GM18861 (cell line): Measurements from ENCODE around the gene HIBCH.
A peak's percentile ranks its signal among the peaks of the same experiment; 100 is the strongest.

Source experiments
- ATAC-seq: cut with Tn5 transposase; IDR thresholded peaks from one replicate; pipeline ENCODE4 v1.9.1; 2021; ENCODE audit not compliant: unreplicated experiment

The HIBCH gene

DNA sequence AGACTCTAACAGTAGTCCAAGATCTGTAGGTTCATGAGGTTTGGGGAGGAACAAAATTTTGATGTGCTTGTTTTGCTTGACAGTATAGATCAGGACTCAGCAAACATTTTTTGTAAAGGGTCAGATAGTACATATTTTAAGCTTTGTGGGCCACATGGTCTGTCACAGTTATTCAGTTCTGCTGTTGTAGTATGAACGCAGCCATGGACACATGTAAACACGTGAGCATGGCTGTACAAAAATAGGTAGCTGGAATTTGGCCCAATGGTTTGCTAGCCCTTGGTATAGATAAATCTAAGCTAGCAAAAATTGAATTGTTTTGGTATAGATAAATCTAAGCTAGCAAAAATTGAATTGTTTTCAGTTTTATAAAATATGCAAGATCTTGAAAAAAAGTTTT lies 120.5 kb downstream of the HIBCH start:
- ATAC-seq = no peak

DNA sequence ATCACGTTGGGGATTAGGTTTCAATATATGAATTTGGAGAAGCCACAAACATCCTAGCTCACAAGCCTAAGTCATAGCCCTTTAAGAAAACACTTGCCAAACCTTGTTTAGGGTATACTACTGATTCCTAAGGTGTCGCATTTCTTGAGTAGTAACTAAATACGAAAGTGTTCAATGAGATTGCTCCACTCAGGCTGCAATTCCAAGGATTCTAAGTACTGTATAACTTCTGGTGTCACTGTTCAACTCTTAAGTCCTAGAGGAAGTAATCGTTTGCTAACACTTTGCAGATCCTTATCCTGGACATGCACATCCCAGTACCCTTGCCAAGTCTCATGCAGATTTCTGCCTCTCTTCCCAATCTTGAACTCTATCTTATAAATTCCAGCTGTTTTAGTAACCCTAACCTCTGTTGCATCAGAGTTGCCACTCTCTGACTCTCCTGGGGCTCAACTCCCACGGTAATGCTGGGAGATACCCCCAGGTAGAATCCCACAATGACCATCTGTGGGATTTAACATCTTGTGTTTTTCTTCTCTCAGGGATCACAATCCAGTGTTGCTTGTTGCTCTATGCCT lies 122.4 kb downstream of the HIBCH start:
- no peak for ATAC-seq

DNA sequence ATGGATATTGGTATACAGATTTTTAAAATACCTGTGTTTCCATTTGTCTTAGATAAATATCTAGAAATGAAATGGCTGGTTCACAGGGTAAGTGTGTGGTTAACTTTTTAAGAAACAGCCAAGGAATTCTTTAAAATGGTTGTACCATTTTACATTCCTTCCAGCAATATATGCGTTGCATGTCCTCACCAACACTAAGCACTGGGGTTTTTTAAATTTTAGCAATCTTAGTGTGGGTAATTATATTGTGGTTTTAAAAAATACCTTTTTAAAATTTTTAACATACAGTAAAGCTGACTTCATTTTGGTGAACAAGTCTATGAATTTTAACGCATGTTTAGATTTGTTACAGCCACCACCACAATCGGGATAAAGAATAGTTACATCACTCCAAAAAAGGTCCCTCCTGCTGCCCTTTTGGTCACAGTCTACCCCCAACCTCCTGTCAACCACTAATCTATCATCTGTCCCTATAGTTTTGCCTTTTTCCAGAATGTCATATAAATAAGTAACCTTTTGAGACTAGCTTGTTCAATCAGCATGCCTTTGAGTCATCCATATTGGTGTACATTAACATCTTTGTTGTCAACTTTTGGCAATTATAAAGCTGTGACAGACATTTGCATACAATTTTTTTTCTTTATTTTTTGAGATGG lies 129.0 kb downstream of the HIBCH start:
- ATAC-seq = no peak

DNA sequence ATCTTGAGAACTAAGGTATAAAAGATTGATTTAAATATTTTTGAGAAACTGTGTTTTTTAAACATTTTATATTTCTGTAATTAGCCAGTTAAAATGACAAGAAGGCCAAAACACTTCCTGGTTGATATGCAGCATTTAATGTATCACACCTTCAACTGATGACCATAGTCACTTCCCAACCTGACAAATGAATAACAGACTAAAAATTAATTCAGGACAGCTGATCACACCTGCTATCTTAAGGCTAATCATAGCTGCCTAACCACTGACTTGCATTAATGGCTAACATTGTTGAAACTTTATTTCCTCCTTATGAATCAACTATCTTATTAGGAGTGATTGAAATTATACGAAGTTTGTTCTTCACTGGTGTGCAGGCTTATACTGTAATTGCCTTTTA lies 131.3 kb downstream of the HIBCH start:
- no peak for ATAC-seq

GRCh38 chr2:190186238-190186637 lies 133.4 kb downstream of the HIBCH start:
- ATAC-seq = no peak

DNA sequence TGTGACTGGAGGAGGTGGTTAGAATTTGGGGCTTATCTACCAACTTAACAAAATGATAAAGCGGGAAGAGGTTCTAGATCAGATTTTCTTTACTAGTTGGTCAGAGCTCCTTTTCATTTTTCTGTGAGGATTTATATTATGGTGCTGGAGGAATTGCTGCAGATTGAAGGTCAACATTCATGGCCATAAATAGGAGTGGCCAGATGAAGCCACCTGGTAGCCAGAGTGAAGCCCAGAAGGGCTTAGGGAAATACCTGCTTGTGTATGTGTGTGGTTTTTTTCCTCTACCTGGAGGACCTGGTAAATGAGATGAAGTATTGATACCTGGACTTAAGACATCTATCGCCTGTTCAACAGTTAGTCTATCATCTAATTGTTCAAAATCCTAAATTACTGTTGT lies 134.2 kb downstream of the HIBCH start:
- ATAC-seq = no peak

GRCh38 chr2:190184460-190184859 lies 135.2 kb downstream of the HIBCH start:
- ATAC-seq = no peak

- no peak for ATAC-seq
Measured at GRCh38 chr2:190183539-190183938, 136.1 kb downstream of the HIBCH start.

GRCh38 chr2:190182071-190182524 lies 137.5 kb downstream of the HIBCH start:
- ATAC-seq = peak; percentile 29

GRCh38 chr2:190181123-190181669 lies 138.4 kb downstream of the HIBCH start:
- ATAC-seq = no peak

GRCh38 chr2:190180313-190181122 lies 139.1 kb downstream of the HIBCH start:
- ATAC-seq = peak; percentile 75

DNA sequence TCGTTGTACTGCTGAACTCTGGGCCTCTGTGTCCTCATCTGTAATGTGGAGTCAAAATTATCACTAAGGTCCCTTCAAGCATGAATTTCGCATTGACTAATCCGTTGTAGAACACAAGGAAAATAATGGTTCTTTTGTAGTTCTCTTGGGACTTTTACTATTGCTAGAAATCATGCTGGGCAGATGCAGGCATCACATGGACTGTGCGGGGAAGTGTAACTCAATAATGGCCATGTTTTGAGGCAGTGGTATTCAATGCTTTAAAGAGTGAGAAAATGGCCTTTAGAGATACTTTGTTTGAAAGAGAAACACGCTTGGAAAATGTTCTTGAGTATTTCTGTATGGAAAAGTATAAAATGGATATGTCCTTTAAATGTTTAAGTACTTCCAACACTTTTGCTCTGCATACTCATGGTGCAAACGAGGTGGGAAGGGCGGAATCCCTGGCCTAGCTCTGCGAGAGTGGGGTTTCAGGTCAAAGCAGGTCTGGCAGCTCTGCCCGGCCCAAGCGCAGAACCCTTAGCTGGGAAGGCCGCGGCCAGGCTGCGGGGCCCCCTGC lies 139.8 kb downstream of the HIBCH start:
- no peak for ATAC-seq

- ATAC-seq = no peak
Measured at GRCh38 chr2:190178066-190178722, 141.4 kb downstream of the HIBCH start.

GRCh38 chr2:190177249-190178040 lies 142.2 kb downstream of the HIBCH start:
- ATAC-seq = no peak

GRCh38 chr2:190173392-190173791 lies 146.2 kb downstream of the HIBCH start:
- ATAC-seq = no peak

DNA sequence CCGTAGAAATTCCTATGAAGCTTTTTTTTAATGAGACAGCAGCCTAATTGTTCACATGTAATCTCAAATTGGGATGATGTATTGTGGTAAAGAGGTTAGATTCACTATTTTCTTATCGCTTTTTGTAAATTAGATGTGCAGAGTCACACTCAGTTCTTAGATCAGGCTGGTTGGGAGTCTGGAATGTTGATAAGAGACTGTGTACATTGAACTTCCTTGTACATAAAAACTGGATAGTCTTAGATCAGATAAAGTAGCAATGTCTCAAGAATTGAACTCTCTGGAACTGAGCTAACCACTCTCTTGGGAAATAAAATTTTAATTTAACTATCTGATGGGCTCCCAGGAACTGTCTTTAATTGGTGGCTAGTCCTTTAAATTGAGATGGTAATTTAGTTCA lies 149.0 kb downstream of the HIBCH start:
- ATAC-seq = no peak

GRCh38 chr2:190169221-190170072 lies 150.2 kb downstream of the HIBCH start:
- no peak for ATAC-seq

DNA sequence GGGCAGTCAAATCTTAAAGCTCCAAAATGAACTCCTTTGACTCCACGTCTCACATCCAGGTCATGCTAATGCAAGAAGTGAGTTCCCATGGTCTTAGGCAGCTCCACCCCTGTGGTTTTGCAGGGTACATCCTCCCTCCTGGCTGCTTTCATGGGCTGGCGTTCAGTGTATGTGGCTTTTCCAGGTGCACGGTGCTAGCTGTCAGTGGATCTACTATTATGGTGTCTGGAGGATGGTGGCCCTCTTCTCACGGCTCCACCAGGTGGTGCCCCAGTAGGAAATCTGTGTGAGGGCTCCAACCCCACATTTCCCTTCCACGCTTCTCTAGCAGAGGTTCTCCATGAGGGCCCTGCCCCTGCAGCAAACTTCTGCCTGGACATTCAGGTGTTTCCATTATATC lies 151.9 kb downstream of the HIBCH start:
- no peak for ATAC-seq

- ATAC-seq = no peak
Measured at GRCh38 chr2:190165491-190165890, 154.1 kb downstream of the HIBCH start.
